GM18867 (cell line): ENCODE data around the gene GJB6.
"Not testable (repeated sequence)": the region's sequence is repeated elsewhere in the genome, so short reads cannot be mapped to it uniquely, and the experiment has no call there.

Experiments
- ATAC-seq: cut with Tn5 transposase; IDR thresholded peaks from one replicate; pipeline ENCODE4 v1.9.1; 2021; ENCODE audit warnings: mild to moderate bottlenecking, moderate library complexity; ENCODE audit not compliant: unreplicated experiment

Gene GJB6

GRCh38 chr13:20231839-20232555 lies at the start of gene GJB6:
TSS of gene GJB6 (minus strand) at chr13:20232319. CDS start at chr13:20223480, 8,839 bp downstream.
- no peak for ATAC-seq

GRCh38 chr13:20276901-20277300 lies 44.8 kb upstream of the GJB6 start:
- not testable (repeated sequence) for ATAC-seq

- ATAC-seq = no peak
Observed at GRCh38 chr13:20274466-20274865, 42.3 kb upstream of the GJB6 start.

- no peak for ATAC-seq
Observed at GRCh38 chr13:20272588-20273171, 40.6 kb upstream of the GJB6 start.

GRCh38 chr13:20272104-20272503 lies 40.0 kb upstream of the GJB6 start:
- no peak for ATAC-seq

- ATAC-seq = no peak
Observed at GRCh38 chr13:20271441-20271840, 39.3 kb upstream of the GJB6 start.

GRCh38 chr13:20270163-20270865 lies 38.2 kb upstream of the GJB6 start:
- no peak for ATAC-seq

GRCh38 chr13:20264271-20265018 lies 32.3 kb upstream of the GJB6 start:
- ATAC-seq = peak; percentile 98

- no peak for ATAC-seq
Observed at GRCh38 chr13:20263393-20264044, 31.4 kb upstream of the GJB6 start.

- ATAC-seq = no peak
Observed at GRCh38 chr13:20258963-20259288, 26.8 kb upstream of the GJB6 start.

GRCh38 chr13:20258208-20258962 lies 26.3 kb upstream of the GJB6 start:
- no peak for ATAC-seq

- ATAC-seq = no peak
Observed at GRCh38 chr13:20254076-20254475, 22.0 kb upstream of the GJB6 start.

- ATAC-seq = no peak
Observed at GRCh38 chr13:20249913-20250312, 17.8 kb upstream of the GJB6 start.

GRCh38 chr13:20247963-20248362 lies 15.8 kb upstream of the GJB6 start:
- no peak for ATAC-seq

- no peak for ATAC-seq
Observed at GRCh38 chr13:20247403-20247802, 15.3 kb upstream of the GJB6 start.

GRCh38 chr13:20241593-20241992 lies 9.5 kb upstream of the GJB6 start:
- no peak for ATAC-seq

GRCh38 chr13:20239748-20240147 lies 7.6 kb upstream of the GJB6 start:
- no peak for ATAC-seq

- ATAC-seq = no peak
Observed at GRCh38 chr13:20232556-20233277, 598 bp upstream of the GJB6 start.
